Measurements from ENCODE around the gene LRRC47.

The LRRC47 gene

DNA sequence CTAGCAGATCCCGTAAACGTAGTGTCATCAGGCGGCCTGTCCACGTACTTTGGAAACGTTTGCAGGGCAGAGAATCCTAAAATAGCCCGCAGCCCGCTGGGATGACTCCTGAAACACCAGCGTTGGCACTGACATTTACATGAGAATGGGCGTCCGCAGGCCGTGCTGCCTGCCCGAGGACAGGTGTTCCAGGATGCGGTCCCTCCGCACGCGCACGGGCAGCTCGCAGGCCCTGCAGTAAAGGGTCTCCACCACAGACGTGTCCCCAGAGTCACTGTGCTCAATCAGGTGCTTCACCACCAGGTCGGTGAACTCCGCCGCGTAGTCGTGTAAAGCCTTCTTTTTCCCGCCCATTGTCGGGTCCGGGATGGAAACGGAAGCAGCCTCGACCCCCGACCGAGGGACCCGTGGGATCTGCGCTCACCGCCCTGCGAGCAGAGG is 49.9 kb downstream of the LRRC47 start:
- no peak for DNase-seq

DNA sequence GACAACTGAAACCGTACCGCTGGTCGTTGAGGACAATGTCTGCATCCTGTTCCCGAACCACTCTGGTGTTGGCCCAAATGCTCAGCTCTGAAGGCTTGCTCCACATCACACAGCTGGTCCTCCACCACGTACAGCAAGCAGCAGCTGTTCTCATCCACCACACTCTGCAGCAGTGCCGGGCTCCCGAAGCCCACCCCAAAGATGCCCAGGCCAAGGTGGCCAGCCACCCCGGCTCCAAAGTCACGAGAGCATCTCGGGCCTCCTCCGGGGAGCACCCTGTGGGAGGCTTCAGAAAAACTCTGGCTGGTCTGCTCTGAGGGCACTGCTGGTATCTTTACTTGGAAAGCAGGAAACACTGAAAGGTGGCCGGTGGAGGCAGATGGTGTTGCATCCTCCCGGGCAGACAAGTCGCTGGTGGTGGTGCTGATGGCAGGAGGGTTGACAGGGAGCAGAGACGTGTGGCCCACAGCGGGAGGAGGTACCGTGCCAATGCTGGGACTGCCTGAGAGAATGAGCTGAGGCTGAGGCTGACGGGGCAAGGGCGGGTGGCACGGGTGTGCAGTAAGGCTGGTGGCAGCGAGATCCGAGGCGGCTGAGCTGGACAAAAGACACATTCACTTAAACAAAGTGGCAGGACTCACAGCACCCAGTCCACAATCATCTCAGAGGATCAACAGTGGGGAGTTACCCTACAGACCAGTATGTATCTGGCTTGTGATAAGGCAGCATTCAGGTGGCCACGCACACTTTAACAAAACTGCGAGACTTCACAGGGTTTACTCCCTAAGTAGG is 50.5 kb downstream of the LRRC47 start:
- no peak for DNase-seq

DNA sequence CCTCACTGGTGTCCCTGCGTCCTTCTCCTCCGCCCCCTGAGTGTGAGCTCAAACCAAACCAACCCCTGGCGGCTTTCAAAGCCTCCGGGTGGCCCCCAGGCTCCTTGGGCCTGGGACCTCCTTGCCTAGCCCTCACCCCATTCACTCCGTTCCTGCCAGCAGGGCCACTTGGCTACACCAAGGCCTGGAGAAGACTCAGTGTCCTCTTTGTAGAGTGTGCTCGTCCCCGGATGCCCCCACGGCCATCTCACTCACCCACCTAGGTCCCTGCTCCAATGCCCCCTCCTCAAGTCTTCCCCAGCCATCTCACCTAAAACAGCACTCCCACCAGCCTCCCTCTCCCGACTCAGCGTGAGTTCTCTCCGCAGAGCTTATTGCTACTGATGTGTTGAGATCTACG is 51.2 kb downstream of the LRRC47 start:
- DNase-seq, result no peak

DNA sequence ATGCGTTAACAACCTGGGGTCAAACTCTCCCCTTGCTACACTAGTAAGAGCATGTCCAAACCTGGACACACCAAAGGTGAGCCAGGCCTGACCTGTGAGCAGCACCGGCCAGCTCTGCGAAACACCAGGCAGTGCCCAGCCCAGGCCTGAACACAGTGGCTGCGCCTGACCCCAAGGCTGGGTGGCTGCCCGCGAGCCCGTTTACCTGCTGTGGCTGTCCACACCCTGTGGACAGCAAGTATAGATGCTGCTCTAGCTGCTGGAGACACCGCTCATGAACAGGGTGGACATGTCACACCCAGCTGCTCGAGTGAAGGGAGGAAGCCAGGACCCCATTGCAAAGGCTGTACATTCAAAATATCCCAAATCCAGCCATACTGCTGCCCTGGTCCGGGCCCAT is 51.7 kb downstream of the LRRC47 start:
- DNase-seq, result no peak

DNA sequence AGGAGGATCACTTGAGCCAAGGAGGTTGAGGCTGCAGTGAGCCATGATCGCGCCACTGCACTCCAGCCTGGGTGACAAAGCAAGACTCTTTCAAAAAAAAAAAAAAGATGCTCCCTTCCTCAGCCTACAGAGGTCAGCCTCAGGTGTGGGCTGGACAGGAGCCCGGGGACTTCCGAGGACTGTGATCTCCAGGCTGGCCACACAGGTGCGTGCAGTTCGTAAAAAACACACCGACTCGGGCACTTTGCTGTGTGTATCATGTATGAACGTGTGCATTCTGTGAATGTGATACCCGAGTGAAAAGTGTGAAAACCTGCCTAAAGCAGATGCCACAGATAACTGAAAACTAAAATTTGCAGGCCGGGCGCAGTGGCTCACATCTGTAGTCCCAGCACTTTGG is 52.5 kb downstream of the LRRC47 start:
- DNase-seq, result no peak

DNA sequence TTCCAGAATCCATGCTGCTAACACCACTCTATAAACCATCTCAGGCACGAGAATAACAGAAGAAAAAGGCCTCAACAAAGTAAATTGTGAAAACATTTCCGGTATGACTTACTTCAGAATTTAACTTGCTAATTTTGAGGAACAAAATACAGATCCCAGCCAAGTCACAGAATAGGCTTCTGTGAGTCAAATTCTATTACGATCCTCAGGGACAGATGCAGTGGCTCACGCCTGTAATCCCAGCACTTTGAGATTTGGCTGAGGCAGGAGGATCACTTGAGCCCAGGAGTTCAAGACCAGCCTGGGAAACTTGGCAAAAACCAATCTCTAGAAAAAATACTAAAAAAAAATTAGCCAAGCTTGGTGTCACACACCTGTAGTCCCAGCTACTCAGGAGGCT is 52.9 kb downstream of the LRRC47 start:
- DNase-seq, result no peak

DNA sequence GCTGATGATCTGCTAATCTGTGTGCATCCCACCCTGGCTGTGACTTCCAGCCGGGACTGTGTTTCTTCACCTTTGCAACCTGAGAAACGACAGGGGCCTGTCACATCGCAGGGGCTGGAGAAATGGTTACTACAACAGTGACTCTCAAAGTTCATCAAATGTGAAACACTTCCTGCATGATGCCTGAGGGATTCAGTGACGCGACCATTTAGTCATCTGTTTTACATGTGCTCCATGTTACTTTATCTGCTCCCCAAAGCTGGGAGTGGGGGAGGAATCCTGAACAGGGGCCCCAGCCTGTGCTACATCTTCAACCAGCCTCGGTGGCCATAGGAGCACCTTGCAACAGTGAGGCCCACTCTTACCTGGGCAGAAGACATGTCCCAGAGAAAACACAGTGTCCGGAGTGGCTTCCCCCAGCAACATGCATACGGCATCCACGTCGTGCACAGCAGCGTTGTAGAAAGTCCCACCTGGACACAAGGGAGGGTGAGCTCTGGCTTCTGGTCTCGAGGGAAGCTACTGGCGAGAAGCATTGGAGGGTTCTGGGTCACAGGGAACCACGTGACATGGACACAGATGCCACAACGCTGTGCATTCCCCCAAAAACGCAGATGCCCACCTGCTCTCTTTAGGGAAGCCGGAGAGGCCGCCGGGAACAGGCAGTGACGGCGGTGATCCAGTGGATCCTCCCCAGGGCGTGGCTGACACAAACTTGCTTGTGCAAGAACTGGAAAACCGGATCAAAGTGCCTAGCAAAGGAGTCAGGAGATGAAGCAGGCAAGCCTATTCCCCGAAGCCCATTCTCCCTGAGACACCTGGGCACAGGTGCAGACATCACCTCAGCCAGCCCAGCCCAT is 53.6 kb downstream of the LRRC47 start:
- DNase-seq, result no peak

DNA sequence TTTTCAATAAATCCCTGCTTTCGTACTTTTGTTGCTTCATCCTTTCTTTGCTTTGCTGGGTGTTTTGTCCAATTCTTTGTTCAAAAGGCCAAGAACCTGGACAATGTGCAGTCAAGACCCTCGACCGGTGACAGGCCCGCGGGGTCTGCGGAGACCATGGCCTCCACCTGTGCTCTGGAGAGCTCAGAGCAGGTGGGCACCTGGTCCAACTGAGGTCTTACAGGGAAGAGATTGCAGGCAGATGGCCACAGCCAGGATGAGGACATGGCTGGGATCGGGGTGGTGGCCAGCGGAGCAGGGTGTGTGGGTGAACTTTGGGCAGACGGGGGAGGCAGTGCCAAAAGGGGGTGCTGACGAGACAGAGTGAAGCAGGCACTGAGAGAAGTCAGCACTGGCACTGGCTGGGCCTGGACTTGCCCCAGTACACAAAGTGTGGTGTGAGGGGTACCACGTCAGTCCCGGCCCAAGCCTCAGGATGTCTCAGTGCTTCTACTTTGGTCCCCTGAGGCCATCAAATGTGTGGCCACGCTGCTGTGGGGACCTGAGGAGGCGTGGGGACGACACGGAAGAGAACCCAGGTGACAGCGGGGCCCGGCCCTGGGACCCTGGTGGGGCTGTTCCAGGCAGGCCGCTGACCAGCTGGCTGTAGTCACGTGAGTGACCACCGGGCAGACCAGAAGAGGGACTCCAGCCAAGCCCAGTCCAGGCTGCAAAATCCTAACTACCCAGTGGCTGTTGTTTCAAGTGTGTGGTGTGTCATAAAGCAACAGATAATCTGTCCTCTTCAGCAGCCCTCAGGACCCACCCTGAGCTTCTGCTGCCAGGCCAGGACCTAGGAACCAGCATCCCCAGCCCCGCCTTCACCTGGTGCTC is 54.5 kb downstream of the LRRC47 start:
- no peak for DNase-seq

DNA sequence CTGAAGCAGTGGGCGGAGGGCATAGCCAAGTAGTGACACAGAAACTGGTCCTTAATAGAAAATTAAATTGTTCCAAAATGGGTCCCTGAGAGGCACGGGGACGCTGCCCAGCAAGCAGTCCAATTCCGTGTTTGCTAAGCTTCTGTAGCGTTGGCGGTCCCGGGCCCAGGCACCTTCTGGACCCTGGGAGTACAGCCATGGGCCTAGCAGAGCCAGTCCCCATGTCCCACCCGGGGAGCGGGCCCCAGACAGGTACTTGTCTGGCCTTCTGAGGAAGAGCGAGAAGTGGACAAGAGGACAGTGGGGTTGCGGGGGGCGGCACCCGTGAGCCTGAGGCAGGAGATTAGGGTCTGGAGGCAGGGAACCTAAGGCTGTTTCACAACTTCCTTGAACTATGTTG is 55.5 kb downstream of the LRRC47 start:
- no peak for DNase-seq

DNA sequence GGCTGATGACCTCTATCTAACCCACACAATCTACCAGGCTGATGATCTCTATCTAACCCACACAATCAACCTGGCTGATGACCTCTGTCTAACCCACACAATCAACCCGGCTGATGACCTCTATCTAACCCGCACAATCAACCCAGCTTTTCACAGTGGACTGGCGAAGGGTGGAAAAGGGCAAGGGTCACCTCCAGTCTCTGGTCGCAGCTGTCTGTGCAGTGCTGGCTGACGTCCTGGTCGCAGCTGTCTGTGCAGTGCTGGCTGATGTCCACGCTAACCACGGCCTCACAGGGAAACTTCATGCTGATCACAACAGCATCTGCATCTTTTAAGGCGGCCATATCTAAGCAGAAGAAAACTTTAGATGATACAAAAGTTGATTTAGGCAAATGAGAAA is 56.3 kb downstream of the LRRC47 start:
- no peak for DNase-seq

DNA sequence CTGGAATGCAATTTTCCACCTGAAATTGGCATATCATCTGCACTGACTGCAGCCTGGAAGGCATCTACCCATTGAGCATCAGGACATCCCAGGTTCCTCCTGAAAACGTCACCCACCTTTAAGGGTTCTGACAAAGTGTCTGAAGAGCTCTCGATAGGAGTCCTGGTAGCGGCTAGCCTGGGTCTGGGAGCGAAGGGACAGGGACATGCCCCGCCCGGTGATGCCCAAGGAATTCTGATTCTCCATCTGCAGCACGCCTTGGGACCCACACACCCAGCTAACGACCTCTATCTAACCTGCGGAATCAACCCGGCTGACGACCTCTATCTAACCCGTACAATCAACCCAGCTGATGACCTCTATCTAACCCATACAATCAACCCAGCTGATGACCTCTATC is 57.4 kb downstream of the LRRC47 start:
- DNase-seq, result no peak

DNA sequence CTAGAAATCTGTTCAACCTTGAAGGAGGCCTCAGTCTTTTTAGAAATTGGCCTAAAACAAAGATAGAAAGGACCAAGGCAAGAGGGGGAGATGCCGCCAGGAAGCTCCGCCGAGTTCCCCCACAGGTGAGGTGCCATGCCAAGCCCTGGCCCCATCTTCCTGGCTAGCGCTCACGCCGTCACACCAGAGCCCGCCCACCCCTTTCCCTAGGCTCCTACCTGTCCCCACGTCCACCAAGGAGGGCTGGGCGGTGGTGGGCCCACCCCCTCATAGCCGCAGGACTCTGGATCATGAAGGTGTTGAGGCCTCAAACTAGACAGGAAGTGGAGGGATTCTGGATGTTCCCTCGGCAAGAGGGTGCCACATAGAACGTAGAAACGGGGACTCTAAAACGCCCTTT is 59.6 kb downstream of the LRRC47 start:
- DNase-seq, result no peak

DNA sequence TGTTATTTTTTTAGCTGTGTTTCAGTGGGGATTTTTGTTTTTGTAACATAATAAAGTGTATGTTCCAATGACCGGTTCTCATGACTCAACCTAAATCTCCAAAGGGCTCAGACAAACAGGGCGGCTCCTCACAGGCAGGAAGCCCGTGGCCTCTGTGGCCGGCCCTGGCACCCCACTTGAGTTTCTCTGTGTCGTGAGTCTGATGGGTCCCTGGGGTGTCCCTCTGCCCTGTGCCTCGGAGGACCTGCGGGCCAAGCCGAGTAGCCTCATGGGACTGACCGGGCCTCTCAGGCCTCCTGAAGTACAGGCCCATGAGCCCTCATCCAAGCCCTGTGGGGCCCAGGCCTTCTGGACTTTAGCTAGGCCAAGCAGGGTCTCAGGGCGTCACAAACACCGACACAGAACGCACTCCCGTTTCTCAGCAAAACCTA is 60.2 kb downstream of the LRRC47 start:
- no peak for DNase-seq

DNA sequence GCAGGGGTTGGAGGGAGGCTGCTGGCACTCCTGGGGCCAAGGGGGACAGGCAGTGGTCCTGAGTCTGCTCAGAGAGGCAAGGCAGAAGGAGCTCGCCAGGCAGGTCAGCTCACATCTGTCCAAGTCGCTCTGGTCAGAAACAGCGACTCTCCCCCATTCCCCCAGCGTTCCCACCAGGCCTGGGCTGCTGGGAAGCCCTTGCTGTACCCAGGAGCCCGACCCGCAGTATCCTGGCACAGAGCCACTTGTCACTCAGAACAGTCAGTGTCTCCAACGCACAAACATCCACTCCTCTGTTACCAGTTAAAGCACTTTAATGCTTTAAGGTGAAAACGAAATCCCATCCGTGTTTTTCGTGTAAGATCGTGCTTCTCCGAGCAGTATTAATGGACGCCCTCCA is 60.6 kb downstream of the LRRC47 start:
- no peak for DNase-seq

DNA sequence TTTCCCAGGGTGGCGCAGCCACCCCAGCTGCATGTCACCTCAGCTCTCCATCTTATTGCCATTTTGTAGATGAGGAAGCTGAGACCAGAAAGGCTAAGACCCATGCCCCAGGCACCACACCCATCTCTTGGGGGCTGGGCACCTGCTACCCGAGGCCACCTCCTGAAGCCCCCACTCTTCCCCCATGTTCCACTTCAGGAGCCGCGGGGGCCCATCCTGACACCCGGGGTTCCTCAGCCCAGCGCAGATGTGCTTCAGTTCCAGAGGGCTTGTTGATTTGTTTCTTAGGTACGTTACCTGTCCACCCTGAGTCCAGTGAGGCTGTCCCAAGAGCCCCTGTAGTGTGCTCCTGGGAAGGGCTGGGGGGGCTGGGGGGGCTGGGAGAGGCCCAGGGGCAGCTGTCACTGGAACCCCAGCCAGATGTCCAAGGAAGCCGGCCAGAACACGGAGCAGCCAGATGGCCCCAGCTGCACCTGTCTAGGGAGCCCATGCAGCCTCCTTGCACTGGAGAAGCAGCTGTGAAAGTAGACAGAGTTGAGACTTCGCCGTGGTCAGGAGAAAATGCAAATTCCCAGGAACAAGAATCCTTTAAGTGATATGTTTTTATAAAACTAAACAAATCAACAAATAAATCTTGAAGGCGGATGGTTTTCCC is 61.1 kb downstream of the LRRC47 start:
- DNase-seq, result no peak

DNA sequence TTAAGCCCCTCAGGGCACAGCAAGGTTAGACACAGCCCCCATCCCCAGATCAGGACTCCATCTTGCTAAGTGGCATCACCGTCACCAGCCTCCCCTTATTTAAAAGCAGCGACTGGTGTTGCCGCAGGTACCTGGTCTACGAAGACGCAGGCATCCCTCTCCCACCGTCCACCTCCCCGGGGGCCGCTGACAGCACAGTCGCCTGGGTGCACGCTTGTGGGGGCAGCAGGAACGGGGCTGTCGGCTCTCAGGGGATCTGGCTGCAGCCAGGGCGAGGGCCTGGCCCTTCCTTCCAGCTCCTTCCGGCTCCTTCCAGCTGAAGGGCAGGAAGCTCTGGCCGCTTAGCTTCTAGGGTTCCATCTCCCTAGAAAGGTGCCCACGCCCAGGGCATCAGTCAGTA is 61.7 kb downstream of the LRRC47 start:
- no peak for DNase-seq

DNA sequence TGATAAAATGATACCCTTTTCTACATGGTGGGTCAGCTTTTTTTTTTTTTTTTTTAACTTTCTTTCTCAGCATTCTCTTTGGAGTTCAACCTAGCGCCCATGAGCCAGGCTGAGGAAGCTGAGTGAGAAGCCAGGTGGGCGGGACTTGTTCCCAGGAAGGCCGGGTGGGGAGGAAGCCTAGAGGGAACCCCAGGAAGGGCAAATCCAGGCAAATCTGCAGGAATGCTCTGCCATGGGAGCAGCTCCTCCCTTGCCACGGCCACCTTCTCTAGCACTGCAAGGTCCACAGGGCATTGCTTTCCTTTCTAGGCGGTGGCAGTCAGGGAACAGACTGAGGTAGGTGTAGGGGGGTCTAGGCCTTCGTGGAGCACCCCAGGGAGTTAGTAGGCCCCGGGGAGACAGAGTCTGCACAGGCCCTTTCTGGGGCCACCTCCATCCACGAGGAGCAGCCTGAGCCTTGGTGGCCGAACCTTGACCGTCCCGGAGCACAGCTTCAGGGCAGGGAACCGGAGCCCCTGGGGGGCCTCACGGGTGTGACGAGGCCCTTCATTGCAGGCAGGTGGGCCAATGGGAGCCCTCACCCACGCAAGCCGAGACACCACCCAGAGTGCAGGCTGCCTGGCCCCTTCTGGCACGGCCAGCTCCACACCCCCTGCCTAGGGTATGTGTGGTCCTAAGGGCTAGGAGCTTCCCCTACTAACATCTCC is 62.3 kb downstream of the LRRC47 start:
- DNase-seq, result no peak

DNA sequence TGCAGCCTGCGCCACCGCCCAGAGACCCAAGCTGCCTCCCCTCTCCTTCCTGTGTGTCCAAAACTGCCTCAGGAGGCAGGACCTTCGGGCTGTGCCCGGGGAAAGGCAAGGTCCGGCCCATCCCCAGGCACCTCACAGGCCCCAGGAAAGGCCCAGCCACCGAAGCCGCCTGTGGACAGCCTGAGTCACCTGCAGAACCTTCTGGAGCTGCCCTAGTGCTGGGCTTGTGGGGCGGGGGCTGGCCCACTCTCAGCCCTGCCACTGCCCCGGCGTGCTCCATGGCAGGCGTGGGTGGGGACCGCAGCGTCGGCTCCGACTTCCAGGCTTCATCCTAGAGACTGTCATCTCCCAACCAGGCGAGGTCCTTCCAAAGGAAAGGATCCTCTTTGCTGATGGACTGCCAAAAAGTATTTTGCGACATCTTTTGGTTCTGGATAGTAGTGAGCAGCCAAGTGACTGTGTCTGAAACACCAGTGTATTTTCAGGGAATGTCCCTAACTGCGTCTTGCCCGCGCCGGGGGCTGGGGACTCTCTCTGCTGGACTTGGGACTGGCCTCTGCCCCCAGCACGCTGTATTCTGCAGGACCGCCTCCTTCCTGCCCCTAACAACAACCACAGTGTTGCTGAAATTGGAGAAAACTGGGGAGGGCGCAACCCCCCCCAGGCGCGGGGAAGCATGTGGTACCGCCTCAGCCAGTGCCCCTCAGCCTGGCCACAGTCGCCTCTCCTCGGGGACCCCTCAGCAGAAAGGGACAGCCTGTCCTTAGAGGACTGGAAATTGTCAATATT is 63.0 kb downstream of the LRRC47 start:
- no peak for DNase-seq

DNA sequence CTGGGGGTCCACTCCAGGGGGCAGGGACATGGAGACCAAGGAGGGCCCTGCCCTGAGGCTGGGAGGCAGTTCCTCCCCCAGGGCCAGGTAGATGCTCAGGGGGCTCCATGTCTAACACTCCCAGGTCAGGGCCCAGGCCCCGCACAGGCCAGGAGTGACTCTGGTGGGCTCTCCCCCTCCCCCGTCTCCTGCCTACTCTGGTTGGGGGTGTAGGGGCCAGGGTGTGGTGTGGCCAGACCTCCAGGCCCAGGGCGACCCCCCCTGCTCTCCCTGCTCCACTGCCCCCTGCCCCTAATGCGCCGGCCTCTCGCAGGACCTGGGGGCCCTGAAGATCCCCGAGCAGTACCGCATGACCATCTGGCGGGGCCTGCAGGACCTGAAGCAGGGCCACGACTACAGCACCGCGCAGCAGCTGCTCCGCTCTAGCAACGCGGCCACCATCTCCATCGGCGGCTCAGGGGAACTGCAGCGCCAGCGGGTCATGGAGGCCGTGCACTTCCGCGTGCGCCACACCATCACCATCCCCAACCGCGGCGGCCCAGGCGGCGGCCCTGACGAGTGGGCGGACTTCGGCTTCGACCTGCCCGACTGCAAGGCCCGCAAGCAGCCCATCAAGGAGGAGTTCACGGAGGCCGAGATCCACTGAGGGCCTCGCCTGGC is 63.7 kb downstream of the LRRC47 start:
- no peak for DNase-seq

DNA sequence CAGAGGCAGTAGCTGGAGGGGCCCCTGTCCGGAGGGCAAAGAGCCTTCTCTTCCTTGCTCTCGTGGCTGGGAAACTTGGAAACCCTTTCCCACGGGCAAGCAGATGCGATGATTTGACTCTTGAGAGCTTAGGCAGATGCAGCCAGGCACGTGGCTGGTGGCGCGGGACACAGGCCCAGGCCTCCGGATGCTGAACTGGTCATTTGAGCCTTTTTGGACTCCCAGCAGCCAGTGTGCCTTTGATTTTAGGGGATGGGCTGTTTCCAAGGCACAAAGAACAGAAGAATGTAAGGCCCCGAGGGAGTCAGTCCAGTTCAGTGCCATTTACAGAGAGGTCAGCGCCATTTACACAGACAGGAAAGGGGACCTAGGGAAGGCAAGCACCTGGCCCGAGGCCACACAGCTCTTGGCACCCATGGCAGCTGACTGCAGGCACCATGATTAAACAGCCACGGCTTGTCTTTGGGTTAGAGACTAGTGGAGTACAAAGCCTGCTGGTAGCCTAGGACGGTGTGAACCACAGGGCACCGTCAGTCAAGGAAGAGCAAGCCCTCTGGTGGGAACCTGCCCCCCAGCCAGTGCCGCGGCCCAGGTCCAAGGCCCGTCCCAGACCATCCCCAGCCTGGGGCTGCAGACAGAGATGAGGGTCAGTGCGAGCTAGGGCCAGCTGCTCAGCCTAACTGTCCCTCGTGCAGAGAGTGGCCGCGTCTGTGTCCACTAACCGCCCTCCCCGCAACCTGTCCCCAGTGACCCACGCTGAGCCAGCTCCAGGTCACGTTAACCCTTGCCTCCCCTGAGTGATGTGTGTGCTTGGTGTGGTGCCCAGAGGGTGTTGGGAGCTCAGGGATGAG is 64.5 kb downstream of the LRRC47 start:
- DNase-seq, result no peak

All from activated CD4-positive, alpha-beta T cell treated with anti-CD3 and anti-CD28 coated beads for 4 hours (primary cell).